HG03439 (cell line): ENCODE data around the gene PRKAG2.
"Not testable (repeated sequence)": the region's sequence is repeated elsewhere in the genome, so short reads cannot be mapped to it uniquely, and the experiment has no call there.

Experiments used
- ATAC-seq: cut with Tn5 transposase; IDR thresholded peaks from one replicate; pipeline ENCODE4 v1.9.1; 2021; ENCODE audit warnings: mild to moderate bottlenecking, moderate library complexity; ENCODE audit not compliant: unreplicated experiment

Gene PRKAG2

DNA sequence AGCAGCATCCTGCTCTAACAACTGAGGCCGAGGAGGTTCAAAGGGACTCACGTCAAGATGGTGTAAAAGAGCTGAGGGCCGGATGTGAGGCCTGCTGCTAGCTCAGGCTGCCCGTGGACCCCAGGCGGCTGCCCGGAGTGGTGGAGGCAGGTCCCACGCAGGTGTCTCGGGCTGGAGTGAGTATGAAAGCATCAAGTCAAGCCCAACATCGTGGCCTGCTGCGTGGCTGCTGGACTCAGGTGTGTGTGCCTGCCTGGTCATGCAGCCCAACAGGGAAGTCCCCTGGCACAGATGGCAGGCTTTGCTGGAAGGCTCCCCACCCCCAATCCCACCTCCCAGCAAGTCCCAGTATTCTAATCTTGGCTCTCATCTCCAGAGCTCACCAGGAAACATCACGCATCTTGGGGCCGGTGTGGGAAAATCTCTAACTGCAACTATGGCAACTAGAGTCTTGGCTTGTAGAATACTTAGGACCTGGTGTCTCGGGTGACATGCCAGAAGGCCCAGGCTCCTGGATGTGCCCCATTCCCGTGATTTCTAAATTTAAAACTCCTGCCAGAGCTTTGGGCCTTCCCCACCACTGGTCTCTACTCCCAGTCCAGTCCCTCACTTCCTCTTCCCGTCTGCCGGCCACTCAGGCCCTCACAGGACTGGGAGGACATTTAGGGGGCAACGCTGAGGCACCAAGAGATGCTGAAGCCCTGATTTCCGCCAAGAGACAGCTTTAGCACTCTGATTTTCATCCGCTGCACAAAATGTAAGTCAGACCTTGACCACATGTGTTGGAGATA lies 85.9 kb downstream of the PRKAG2 start:
- no peak for ATAC-seq

DNA sequence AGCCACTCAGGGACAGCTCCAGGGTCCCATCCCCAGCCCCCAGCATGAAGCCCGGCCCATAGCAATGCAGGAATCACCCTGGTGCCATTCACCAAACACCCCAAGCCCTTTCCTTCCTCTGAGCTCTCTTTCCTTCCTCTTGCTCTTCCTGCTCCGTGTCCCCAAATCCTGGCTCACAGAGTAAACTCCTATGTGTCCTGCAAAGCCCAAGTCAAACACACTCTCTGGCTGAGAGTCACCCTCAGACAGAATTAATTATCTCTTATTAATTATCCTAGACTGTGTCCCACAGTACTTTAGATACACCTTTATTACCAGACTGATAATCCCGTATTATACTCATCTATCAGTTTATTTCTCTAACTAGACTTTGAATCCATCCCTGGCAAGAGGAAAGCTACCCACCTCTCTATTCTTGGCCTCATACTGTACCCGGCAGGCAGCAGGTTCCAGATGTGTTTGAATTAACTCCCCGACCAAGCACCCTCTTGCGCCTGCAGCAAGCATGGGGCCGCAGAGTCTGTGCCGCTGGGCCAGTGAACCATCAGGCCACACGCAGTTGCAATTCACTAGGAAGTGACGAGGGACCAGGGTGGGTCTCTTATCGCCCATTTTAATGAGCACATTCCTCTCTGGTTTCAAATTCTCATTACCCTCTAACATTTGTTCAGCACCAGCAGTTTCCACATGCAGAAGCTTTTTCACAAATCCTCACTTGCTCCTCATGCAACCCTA lies 86.7 kb downstream of the PRKAG2 start:
- no peak for ATAC-seq

DNA sequence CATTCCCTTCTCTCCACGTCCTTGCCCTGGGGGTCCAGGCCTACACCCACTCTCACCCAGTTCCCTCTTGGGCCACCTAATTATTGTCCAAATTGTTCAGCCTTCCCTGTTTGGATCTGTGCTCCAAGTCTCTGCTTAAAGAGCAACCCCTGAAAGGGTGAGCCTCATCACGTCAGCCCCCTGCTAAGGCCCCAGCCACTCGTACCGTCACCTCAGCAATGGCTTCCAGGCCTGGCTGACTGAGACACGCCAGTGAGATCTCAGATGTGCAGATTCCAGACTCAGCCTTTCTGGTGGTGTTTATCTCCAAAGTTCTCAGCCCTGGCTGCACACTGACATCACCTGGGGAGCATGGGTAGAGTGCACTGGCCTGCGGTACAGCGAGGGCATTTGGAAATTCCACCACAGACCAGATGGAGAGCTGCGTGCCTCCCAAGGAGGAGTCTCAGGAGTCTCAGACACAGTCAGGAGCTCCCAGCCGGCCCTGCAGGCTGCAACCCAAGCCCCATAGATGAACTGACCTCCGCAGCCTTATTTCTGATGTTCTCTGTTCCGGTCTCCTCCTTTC lies 87.5 kb downstream of the PRKAG2 start:
- ATAC-seq, result no peak

DNA sequence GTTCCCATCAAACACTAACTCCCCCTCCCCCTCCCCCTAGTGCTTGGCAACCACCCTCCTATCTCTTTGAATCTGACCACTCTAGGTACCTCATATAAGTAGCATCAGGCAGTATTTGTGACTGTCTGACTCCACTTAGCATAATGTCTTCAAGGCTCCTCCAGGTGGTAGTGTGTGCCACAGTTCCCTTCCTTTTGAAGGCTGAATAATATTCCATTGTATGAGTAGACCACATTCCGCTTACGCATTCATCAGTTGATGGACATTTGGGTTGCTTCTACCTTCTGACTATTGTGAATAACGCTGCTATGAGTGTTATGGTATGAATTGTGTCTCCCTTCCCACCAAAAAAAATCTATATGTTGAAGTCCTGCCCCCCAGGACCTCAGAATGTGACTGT lies 89.6 kb downstream of the PRKAG2 start:
- no peak for ATAC-seq

DNA sequence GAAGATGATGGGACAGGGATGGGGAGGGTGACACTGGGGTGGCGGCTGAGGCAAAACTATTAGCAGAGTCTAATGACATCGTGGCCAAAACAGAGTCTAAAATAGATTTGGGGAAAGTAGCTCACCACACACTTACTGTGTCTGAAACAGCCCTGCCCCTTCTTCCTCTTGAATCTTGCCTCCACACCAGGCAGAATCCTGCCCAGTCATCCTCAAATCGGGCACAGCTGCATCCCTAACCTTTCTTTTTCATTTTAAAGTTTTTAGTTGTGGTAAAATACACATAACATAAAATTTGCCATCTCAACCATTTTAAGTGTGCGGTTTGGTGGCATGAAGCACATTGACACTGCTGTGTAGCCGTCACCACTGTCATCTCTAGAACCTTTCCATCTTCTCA lies 90.0 kb downstream of the PRKAG2 start:
- no peak for ATAC-seq

DNA sequence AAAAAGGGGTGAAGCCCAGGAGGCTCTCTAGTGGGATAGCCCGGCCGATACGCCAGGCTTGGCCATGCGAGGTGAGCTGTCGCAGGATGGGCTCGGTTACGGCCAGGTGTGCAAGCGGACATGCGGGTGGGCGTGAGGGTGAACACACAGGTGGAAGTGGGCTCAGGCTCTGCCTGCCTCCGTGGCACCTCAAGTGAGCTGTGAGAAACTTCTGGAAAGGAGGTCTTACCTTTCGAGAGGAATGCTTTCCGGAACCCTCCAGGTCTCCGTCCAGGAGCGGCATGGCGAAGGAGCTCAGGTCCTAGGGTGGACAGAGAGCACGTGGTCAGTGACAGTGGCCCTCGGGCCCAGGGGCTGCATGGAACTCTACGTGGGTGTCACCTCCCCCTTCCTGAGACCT lies 90.7 kb downstream of the PRKAG2 start:
- no peak for ATAC-seq

DNA sequence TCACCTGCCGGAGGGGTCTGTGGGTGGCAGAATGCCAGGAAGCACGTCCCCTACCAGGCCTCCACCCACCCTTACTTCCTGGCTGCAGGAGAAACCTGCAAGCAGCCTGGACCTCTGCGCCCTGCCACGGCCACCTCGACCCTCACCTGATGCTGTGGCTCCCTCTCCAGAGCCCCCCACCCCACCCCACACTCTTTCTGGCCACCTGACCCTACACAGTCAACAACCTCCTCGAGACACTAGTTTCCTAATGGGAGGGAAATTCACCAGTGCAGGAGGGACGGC lies 91.3 kb downstream of the PRKAG2 start:
- ATAC-seq, result no peak

DNA sequence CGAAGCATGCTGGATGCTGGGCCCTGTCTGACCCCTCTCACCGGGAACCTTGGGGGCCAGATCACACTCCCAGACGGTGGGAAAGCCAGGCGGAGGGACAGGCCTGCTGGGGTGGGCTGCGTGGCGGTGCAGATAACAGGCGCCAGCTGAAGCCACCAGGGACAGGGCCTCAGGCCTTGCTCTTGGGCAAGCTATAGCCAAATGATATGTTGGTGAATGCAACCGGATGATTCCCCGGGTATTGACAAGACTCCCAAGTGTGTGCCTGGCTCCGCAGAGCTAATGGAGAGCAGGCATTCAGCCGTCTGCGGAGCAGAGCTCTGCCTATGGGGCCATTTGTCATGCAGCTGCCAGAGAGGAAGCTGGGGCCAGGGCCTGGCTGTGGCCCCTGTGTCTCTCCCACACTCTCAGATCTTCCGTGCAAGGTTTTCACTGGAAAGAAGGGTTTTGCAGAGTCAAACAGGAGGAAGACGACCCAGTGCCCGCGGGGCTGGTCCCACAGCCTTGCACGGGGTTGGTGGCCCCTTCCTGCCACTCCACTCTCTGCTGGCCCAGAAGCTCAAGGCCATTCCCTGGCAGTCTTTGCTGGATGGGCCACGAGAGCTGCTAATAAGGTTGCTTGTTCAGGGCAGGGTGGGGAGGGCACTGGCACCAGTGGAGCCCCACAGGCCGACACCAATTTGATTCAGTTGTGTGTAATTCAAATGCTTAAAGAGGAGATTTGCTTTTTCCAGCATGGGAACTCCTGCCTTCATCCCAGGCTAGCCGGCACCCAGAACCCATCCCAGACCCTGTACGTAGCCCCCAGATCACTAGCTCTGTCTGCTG lies 91.8 kb downstream of the PRKAG2 start:
- ATAC-seq, result no peak

DNA sequence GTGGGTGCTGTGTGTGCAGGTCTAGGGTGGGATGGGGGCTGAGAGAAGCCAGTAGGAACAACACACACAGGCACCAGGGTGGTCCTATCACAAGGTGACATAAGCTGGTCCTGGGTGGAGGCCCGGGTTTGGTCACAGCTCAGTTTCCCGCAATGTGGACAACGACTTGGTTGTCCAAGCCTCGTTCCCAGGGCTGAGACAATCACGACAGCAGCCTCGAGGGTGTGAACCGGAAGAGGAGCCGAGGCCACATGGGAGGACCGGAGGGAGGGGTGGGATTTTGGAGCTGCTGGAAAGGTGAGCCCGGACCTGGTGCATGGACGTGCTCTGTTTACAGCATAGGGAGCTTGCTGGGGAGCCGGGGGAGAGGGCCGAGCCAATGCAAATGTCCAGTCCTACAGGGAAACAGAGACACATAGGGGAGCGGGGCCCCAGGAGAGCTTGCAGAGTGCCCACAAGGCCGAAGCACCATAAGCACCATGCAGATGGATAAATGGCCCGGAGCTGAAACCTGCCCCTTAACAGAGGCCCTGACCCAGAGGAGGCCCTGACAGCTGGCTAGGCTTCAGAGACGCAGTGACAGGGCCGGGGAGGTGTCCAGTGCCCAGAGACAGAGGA lies 92.8 kb downstream of the PRKAG2 start:
- no peak for ATAC-seq

DNA sequence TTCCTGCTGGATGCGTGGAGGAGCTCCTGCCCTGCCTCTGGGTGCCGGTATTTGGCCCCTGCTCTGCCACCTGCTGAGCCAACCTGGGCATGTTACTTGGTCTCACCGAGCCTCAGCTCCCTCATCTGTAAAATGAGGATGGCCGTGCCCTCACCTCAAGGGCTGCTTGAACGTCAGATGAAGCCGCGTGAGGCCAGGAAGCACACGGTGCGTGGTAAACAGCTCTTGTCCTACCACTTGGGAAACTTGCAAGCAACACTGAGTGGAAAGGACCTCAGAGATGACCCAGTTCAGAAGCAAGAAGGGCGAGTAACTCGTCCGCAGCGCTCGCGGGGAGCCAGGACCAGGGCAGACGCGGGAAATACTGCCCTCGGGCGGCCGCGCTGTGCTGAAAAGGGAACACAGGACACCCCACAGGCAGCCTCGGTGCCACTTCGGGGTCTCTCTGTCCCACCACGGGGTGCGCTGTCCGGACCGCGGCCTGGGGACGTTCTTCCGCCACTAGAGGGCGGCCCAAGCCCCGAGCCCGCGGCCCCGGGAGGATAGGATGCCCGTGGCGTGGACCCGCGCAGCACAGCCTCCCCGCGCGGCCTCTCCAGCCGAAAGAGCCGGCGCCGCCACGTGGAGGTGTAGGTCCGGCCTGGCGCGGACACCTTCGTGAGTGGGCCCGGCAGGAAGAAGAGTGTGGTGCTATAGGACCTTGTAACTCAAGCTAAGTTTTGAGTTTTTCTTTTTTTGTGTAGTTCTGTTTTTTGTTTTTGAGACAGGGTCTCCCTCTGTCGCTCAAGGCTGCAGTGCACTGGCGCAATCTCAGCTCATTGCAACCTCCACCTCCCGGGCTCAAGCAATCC lies 94.1 kb downstream of the PRKAG2 start:
- ATAC-seq, result peak; percentile 84

DNA sequence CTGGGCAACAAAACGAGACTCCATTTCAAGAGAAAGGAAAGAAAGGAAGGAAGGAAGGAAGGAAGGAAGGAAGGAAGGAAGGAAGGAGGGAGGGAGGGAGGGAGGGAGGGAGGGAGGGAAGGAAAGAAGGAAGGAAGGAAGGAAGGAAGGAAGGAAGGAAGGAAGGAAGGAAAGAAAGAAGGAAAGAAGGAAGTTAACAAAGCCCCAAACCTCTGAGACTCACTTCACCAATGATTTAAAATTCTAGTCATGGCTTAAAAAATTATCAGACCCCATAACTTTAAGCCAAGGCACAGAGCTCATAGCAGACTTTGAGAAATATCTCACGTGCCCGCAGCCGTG lies 94.7 kb downstream of the PRKAG2 start:
- not testable (repeated sequence) for ATAC-seq

DNA sequence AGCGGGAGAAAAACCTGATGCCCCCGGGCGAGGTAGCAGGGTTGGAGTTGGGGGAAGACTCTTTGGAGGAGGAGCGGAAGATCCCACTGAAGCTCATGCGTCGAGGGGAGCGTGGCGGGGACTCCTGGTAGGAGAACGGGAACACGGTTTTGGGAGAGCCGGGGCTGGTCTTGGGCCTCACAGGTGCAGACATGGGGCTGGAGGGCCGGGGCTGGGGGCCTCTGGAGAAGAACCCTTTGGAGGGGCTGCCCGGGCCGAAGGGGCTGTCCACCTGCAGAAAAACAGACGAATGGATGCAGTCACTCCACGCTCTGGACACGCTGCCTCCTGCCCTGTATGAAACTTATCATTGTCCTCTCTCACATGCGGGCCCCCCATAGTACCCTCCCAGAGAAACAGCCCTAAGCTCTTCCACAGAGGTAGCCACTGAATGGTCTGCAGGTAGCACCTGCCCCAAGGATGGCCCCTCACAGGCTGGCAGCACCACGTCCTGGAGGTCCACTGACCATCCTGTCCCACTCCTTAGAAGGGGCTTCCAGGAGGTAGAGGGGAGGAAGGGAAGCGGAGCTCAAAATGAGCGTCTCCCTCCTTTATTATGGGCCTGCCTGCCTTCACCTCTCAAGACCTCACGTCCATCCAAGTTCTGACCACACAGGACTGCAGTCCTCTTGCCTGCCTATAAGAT lies 95.6 kb downstream of the PRKAG2 start:
- ATAC-seq, result no peak

DNA sequence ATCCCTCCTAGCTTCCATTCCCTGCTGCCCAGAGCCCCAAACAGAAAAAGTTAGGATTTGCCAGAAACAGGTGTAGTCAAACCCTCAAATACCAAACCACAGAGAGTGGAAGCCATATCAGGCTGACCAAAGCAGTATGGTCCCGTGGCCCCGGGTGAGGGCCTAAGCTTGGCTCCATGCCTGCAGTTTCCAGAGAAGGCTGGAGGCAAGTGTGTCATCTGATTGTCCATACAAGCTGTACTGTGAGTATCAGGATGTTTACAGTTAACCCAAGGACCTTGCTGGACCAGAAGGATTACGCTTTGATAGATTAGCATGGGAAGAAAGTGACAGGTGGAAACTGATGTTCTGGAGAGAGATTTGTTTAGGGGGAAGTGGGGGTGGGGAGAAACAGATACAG lies 96.3 kb downstream of the PRKAG2 start:
- no peak for ATAC-seq

DNA sequence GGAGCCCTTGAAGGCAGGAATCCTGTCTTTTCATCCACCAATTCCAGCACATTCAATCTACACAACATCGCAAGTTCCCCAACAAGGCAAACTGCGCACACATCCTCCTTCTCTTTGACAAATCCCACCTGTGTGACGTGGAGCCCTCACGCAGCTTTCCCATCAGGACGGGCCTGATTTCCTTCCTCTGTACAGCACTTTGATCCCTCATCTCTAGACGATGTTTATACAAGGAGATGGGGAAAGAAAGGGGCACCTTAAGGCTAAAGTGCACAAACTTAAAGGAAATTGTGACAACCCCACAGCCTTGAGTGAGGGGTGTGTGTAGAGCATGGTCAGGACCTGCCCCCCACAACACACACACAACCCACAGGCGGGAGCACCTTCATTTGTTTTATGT lies 97.2 kb downstream of the PRKAG2 start:
- ATAC-seq, result no peak

DNA sequence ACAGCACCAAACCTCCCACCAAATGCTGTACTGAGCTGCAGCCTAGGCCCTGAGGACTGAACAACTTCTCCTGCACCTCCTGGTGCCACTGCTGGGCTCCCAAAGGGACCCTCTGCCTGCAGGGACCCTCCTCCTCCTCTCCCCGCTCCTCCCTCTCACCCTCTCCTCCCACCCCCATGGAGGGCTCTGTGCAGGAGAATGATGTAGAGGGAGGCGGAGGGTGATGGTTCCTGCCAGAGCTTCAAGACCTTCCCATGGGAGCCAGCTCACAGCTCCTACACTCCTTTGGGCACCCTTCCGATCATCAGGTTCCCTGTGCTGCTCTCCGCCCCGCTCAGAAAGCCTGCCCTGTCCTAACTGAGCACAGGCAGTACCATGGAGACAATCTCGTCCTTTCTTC lies 97.7 kb downstream of the PRKAG2 start:
- ATAC-seq, result no peak

DNA sequence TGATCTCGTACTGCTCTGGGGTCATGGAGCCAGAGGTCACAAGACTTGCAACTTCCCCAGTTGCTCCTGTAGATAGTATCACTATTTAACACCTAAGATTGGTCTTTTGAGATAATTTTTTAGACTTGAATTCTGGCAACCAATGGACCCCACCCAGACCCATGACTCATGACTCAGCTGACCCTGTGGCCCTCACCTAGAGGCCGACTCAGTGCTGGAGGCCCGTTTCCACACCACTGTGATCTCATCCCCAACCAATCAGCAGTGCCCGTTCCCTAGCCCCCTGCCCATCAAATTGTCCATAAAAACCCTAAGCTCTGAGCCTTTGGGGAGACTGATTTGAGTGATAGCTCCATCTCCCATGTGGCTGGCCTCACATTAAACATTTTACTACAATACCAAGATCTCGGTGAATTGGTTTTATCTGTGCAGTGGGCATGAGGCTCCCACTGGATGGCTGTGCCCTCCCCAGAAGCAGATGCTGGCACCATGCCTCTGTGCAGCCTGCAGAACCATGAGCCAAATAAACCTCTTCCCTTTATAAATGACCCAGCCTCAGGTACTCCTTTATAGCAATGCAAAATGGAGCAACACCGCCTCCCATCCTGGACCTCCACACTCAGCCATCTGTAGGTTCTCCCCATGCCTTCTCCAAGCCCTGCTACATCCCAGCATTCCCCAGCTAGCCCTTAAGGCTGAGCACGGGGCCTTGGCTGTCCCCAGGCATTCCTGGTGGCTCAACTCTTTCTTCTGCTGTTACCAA lies 98.8 kb downstream of the PRKAG2 start:
- no peak for ATAC-seq

DNA sequence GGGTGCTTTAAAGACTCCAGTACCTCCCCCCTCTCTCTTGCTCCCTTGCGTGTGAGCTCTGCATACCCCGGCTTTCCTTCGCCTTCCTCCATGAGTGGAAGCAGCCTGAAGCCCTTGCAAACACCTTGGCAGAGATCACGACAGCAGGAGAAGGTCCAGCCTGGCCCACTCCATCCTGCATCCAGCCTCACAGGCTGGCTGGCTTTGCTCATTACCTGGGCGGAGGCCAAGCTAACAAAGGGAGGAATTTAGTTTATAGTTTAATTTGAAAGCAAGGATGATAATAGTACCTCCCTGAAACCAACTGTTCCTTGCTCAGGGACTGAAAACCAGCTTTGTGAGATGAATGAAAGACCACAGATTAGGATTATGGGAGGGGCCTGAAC lies 99.4 kb downstream of the PRKAG2 start:
- ATAC-seq, result no peak

DNA sequence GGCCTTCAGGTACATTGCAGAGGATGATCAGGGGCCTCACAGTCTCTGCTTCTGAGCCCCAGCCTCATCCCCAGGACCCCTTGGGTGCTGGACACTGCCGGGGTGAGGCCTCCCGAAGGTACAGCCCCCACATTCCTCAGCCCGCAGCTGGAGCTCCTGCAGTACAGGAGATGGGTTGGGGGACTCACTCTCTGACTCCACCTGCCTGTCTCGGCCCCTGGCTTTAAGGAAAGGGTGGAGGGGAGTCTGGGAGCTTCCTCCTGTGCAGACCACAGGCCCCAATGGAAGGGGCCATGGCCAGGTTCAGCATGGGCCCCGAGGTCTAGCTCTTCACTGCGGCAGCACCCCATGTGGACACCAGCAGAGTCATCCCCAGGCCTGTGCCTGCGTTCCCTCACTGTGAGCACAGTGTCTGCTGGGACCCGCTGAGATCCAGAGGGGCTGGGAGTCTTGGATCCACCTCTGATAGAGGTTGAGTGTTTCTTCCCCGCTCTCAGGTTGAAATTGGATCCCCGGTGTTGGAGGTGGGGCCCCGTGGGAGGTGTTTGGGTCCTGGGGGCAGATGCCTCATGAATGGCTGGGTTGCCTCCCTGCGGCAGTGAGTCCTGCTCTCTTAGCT lies 99.9 kb downstream of the PRKAG2 start:
- ATAC-seq, result no peak

DNA sequence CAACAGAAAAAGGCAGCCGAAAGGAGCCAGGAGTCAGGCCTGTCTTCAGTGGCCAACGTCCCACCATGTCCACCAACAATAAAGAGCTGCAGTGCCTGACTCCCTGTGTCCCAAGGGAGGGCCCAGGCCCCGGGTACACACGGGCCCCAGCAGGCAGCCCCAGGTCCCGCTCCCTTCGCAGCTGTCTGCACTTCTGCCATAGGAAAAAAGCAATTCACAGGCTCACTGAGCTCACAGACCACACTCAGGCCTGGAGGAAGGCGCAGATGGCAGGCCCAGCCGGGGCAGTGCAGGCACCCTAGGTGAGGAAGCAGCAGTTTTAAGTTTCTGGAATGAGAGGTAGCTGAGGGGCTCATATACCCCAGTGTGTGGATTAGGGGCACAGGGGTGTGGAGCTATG lies 100.5 kb downstream of the PRKAG2 start:
- no peak for ATAC-seq
